ENCODE results near the gene MAST3. TPM values are rescaled to one million over a fixed set of nuclear protein-coding genes. Genes with fewer than 3 reads are reported as not detected.

The MAST3 gene
- 3.0 and 3.1 TPM in 2 replicates for total RNA-seq

DNA sequence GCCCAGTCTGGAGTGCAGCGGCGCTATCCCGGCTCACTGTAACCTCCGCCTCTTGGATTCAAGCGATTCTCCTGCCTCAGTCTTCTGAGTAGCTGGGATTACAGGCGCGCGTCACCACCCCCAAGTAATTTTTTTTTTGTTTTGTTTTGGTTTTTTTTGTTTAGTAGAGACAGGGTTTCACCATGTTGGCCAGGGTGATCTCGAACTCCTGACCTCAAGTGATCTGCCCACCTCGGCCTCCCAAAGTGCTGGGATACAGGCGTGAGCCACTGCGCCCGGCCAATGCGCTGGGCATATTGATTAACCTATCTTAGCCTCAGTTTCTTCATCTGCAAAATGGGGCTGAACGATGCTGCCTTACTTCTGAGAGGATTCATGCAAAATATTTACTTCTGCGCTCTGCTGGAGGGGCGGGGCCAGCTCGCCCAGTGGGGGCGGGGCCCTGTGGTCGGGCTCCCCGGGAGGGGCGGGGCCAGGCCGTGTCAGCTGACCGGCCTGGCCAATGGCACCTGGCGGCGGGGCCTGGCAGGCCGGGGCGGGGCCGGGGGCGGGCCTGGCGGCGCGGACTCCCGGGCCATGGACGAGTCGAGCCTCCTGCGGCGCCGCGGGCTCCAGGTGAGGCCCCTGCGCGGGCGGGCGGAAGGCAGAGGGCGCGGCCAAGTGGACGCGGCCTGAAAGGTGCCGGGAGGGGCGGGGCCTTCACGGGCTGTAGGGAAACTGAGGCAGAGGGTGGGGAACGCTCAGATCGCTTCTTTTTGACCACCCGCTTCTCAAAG lies at the start of gene MAST3:
Gene MAST3, plus strand, starts transcription at position 562 of the 776 bp plus-strand sequence. Its CDS starts 15 bp downstream, at position 577.

DNA sequence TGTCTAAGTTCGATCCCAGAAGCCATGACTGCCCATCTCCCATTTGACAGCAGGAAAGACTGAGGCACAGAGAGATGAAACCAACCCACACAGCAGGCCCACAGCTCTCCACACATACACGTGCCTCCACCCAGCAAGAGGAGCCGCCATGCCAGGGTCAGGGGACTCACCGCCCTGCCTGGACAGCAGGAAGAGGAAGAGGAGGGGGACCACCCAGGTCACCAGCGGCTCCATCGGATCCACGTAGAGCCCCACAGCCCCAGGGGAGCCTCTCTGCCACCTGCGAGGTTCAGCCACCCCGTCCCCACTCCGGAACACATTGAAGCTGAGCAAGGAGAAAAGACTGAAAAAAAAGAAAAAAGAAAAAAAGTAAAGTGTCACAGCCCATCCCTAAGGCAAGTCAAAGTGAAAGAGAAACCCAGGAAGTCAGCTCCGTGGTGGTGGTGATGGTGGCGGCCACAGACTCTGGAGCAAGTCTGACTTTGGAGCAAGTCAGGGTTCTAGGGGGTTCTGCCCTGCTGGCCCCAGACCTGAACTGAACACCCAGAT lies 10.9 kb upstream of the MAST3 start, which contains the start of gene IL12RB1:
Gene IL12RB1, minus strand, starts transcription at position 345 of the 549 bp plus-strand sequence. Its CDS starts 111 bp downstream, at position 234.

DNA sequence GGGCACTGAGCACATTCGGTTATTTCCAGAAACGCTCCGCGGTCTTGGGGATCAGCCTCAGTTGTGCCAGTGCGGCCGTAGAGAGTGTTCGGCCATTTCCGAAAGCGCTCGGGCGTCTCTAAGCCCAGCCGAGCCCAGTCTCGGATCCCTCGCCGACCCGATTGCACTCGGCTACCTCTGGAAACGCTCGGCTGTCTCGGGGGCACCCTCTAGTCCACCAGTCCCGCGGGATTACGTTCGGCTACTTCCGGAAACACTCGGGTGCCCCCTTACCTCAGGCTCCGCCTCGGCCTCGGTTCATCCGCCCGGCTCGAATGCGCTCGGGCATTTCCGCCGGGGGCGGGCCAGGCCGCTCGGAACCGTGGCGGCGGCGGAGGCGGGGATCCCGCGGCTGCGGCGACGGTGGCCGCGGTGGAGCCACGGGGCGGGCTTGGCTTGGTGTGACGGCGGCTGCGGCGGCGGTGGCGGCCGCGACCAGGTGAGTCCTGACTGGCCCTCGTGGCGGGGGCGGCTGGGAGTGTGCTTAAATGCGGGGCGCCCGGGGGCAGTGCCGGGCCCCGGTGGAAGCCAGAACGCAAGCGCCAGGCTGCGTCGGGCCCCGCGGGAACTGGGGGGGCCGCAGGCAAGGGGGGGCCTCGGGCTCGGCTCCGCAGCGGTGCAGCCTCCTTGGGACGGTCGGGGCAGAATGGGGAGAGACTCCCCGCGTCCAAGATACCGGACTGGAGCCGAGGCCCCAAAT lies 55.4 kb downstream of the MAST3 start, which contains the start of gene PIK3R2:
Gene PIK3R2, plus strand, starts transcription at position 347 of the 739 bp plus-strand sequence. CDS start 2,717 bp downstream, outside the sequence.

DNA sequence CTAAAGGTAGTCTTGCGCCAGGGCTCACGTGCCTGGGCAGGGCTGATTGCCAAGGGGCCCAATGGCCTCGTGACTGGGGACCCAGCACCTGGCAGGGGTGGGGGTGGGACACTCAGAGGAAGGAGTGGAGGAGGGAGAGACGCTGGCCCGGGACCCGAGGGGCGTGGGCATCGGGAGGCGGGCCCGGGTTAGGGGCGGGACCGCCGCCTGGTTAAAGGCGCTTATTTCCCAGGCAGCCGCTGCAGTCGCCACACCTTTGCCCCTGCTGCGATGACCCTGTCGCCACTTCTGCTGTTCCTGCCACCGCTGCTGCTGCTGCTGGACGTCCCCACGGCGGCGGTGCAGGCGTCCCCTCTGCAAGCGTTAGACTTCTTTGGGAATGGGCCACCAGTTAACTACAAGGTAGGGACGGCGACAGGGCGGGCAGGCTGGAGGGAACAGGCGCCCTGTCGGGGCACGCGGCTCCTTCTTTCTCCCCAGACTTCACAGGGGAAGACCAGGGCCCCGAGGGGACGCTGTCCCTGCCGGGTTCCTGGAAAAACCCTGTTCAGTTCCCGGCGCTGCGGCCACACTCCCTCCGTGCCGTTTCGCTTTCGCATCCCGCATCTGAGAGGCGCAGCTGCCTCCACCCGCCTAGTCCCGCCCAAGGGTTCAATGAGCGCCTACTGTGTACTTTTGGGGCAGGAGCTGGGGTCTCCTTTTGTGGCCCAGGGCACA lies 76.2 kb downstream of the MAST3 start, which contains the start of gene IFI30:
Gene IFI30, plus strand, starts transcription at position 242 of the 717 bp plus-strand sequence. Its CDS starts 29 bp downstream, at position 271.

DNA sequence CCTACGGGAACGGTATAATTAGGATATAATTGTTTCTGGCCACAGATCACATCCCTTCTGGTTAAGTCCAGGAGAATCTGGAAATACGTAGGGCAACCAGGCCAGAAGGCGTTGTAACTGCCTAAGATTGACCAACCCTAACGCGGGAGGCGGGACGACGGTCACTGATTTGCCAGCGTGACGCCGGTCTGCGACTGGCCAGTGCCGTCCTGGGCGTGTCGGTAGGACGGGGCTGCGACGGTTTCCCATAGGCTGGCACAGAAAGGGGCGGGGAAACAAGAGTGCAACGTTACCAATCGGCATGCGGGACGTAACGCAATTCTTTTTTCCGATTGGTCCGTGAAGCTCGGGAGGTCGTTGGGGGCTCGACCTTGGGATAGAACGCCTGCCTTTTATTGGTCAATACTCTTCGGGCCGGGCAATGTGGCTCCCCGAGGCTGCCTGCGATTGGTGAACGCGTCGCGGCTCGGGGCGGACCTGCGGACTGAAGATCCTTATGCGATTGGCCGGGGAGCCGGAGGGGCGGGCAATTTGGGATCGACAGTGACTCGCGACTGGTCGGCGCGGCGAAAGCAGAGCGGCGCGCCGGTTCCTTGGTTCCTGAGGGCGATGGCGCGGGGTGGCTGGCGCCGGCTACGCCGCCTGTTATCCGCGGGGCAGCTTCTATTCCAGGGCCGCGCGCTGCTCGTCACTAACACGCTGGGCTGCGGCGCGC lies 95.3 kb downstream of the MAST3 start, which contains the start of gene MPV17L2:
Gene MPV17L2, plus strand, starts transcription at position 546 of the 715 bp plus-strand sequence. Its CDS starts 64 bp downstream, at position 610.

Small RNAs within 50 kb of the gene (small RNA-seq; reads per million reads assigned to genes)
- gene IFI30 (ENCODE audit: low replicate concordance): not detected

Other genes starting within 250 kb of the MAST3 start
- 3.9 and 4.8 TPM in 2 replicates for gene JAK3, start 249.8 kb upstream of the MAST3 start, total RNA-seq
- gene RPL18A, start 237.9 kb upstream of the MAST3 start, total RNA-seq: 1,284 and 1,800 TPM in 2 replicates
- not detected in 2 replicates for gene SLC5A5, start 225.8 kb upstream of the MAST3 start, total RNA-seq
- 27.5 and 35.2 TPM in 2 replicates for gene CCDC124, start 164.8 kb upstream of the MAST3 start, total RNA-seq
- not detected in 2 replicates for gene KCNN1, start 130.7 kb upstream of the MAST3 start, total RNA-seq
- 4.6 and 8.9 TPM in 2 replicates for gene ARRDC2, start 89.6 kb upstream of the MAST3 start, total RNA-seq
- 0.43 and 0.88 TPM in 2 replicates for gene IL12RB1, start 10.8 kb upstream of the MAST3 start, total RNA-seq
- gene PIK3R2, start 55.4 kb downstream of the MAST3 start, total RNA-seq: 23.2 and 47.7 TPM in 2 replicates
- gene IFI30, start 76.0 kb downstream of the MAST3 start, total RNA-seq: 23.9 and 24.3 TPM in 2 replicates
- 21.3 and 42.0 TPM in 2 replicates for gene MPV17L2, start 95.4 kb downstream of the MAST3 start, total RNA-seq
- 2.0 and 3.1 TPM in 2 replicates for gene RAB3A, start 106.3 kb downstream of the MAST3 start, total RNA-seq
- 0.29 and 1.3 TPM in 2 replicates for gene PDE4C, start 128.7 kb downstream of the MAST3 start, total RNA-seq
- gene IQCN, start 176.7 kb downstream of the MAST3 start, total RNA-seq: 0.57 and 1.1 TPM in 2 replicates
- 120 and 186 TPM in 2 replicates for gene JUND, start 183.8 kb downstream of the MAST3 start, total RNA-seq
- 88.8 and 171 TPM in 2 replicates for gene LSM4, start 225.3 kb downstream of the MAST3 start, total RNA-seq
- gene PGPEP1, start 242.8 kb downstream of the MAST3 start, total RNA-seq: 40.8 and 45.5 TPM in 2 replicates